DMS79 (cell line): ENCODE measurements around the gene DLX6.
A peak's percentile ranks its signal among the peaks of the same experiment; 100 is the strongest.

Experiments used
- DNase-seq: peaks from one replicate; lab custom pipeline; 2025; lab: John Stamatoyannopoulos, UW

DLX6 gene

DNA sequence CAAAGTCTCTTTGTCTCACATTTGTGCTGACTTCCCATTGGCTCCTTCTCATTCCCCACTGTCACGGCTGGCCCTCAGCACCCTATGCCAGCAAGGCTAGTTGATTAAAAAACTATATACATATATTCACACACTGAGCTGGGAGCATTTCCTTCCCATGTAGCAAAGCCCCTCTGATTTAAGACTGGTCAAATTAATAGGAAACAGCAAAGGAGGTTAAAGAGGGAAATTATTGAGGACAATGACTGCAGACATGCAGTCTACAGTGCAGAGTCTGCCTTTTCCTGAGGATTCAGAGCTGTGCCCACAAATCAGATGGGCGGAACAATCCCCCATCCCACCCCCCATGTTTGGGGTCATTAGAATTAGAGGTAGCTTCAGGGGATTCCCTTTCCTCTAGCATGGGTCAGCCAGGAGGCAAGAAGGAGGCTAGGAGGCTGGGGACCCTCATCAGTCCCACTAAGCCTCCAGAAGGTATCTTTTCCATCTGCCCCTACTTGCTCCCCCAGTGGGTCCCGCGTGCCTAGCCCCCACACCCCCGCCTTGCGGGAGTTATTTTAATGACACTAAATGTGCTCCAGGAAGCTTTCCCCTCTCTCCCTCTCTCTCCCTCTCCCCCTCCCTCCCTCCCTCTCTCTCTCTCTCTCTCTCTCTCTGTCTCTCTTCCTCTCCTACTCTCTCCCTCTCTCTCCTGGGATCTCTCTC lies 9.8 kb upstream of the DLX6 start:
- no peak for DNase-seq

DNA sequence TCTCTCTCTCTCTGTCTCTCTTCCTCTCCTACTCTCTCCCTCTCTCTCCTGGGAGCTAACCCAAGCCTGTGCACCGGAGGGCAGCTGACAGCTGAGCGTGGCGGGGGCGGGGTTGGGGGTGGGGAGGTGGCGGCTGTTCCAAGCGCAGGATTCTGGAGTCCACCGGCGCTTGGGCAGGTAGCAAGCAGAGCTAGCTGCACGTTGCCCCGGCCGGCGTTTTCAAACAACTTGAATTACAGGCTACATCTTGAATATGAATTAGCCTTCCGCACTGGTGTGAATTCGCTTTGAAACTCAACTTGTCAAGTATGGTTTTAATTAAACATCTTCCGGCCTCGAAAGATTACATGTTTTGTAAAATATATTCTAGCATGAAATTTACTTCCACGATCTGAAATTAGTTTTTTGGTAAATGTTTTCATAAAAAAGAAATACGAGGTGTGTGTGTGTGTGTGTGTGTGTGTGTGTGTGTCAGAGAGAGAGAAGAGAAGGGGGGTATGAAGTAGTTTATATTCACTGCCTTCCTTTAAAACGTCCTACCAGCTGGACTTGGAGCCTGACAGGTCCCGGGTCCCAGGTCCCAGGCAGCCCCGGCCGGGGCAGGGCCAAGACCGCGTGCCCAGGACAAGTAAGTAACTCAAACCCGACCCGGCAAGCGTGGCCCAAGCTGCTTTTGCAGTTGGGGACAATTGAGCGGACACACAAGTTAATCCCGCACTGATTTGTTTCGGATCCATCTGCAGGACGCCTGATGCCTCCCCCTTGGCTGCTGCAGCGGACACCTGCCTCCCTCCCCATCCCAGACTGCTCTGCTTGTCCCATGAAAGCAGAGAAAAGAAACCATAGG lies 9.0 kb upstream of the DLX6 start:
- DNase-seq = no peak

DNA sequence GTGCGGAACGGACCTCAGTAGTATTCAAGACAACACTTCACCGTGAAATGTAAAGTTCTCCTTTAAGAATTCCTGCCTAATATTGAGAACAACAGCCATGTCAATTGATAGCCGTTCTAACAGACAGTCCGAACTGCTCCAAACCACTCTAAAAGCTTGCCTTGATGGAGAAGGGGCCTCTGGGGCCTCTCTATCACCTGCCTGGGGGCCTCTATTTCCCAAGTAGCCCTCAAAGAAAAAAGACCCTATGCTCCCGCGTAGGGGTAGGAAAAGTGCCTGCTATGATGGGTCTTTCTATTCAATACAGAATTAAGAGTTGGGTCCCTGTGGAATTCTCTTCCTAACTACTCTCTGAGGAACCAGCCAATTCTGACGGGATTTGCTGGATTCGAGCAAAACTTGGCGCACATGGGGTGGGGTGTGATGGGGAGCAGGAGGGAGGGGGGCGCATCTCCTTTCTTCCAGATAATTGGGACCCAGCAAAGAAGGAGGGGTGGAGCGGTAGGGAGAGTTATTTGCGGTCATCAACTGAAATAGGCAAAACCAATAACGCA lies 8.3 kb upstream of the DLX6 start:
- no peak for DNase-seq

DNA sequence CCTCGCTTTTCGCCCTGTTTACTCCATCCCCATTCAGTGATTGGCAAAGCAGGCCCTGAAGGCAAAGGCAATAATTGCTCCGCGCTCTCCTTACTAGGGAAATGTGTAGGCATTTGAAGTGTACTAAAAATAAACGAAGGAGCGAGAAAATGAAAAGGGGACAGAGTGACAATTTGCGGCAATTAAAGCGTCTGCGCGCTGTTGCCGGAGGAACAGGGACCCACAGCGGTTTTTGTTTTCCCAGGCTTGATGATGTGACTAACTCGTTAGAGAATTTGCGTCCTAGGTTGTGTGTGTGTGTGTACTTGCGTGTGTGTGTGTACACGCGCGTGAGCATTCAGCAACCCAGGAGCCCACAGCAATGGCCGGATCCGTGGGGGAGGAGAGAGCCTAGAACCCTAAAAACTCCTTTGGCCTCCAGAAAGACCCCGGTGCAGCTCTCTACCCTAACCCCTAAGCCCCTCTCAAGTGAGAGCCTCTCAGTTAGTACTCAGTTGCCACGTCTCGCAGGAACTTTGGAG lies 7.8 kb upstream of the DLX6 start:
- no peak for DNase-seq

DNA sequence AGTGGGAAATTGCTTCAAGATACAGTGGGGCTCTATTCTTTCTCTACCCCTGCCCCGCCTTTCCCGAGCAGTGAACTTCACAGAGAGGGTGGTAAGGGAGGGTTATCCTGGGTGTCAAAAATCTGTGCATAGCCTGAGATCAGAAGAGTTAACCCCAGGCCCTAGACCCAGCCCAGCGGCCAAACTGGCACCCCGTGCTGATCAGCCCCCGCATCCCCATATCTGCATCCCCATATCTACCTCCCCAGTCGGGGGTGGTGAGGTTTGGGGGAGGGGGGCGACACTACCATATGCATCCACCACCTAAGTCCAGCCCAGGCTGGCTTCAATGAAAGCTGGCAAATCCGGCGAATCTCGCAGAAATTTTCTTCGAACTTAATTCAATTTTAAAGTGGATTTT lies 7.0 kb upstream of the DLX6 start:
- DNase-seq = no peak

DNA sequence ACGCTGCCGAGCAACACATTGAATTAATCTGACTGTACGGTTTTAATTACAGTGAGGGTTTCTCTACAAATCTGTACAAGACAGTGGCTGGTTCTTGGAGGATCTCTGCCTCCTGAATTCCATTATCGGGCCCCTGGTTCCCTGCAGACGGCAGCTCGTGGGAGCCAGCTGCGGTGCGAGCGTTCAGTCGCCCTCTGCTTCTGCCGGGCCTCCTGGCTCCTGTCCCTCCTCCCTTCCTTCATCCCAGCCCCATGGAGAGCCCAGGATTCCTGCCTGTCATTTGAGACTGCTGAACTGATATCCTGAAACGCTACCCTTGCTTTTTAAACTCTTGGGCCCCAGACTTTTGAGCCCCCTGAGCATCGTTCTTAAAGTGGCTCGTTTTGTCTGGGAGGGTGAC lies 6.6 kb upstream of the DLX6 start:
- no peak for DNase-seq

DNA sequence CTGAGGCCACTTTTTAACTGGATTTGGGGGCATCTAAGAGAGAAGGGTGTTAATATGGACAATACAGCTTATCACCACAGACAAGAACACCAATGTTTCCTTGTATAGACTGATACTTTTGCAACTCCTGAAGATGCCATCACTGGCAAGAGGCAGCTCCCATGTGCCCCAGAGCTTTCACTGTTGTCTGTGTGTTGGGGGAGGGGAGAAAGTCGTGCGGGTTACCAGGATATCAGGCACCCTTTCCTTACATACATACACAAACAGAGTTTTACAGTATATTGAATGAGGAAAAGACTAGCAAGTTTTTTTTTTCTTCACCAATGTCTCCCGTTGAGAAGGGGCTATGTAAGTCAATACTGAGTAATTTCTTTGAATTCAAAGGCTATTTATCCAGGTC lies 4.1 kb upstream of the DLX6 start:
- DNase-seq = no peak

DNA sequence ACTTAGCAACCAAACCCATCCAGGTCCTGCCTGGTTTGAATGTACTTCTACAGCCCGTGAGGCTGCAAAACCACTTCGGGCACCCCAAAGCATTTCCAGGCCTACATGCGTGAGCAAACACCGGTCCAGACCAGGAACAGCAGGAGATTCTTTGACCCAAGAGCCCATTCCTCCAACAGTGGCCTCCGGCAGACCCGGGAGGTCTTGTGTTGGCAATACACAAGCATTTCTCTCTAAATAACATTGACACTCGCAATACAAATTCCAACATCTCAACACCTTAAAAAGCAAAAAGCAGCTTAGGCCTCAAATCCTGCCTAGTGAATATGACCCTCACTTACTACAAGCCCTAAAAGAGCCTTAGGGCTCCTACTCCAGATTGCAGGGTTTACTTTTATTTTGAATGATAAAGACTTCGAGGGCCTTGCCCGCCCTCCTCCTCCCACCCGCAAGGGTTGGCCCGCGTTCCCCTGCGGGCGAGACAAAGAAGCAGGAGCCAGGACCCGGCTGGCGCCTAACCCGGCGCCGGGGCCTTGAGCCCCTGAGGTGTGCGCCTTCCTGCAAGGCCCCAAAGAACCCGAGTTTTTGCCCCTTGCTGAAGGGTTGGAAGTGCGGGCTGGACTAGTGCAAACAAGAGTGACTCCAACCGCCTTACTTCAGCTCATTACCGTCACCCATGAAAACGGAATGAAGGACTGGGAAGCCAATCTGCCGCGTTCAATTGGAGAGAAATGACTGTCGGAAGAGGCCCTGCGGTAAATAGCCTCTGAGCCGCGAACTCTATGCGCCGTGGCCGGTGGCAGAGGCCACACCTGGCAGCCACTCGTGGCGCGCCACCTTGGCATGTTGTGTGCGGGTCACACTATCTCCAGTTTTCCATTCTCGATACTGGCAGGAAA lies 3.4 kb upstream of the DLX6 start:
- DNase-seq = no peak

DNA sequence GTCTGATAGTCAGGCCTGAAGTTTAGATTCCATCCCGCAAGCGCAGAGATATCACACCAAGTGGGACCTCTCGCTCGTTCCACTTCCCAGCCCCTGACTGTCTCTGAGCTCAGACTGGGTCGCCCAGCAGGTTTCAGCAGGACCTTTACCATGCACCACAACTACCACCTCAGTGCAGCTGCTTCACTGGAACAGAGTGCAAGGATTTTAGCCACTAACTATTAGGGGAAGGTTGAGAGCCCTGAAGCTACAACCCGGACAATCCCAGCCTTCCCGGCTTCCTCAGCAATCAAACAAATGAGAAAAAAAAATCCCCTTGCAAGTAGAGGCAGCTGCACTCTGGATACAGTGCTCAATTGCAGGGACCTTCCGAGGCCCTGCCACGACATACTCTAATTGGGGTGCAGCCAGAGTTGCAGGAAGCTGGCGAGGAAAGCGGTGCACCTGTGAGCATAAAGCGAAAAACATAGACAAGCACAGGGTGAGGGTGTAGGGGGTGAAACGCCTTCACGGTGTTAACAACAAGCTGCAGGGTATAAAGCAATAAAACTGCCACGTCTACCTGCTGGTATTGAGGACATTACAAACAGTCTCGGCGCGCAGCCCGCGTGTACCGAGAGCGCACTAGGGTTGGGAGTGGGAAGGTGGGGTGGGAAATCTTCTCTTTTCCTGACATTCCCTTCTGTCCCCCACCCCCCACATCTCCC lies 2.6 kb upstream of the DLX6 start:
- peak; percentile 67 for DNase-seq

DNA sequence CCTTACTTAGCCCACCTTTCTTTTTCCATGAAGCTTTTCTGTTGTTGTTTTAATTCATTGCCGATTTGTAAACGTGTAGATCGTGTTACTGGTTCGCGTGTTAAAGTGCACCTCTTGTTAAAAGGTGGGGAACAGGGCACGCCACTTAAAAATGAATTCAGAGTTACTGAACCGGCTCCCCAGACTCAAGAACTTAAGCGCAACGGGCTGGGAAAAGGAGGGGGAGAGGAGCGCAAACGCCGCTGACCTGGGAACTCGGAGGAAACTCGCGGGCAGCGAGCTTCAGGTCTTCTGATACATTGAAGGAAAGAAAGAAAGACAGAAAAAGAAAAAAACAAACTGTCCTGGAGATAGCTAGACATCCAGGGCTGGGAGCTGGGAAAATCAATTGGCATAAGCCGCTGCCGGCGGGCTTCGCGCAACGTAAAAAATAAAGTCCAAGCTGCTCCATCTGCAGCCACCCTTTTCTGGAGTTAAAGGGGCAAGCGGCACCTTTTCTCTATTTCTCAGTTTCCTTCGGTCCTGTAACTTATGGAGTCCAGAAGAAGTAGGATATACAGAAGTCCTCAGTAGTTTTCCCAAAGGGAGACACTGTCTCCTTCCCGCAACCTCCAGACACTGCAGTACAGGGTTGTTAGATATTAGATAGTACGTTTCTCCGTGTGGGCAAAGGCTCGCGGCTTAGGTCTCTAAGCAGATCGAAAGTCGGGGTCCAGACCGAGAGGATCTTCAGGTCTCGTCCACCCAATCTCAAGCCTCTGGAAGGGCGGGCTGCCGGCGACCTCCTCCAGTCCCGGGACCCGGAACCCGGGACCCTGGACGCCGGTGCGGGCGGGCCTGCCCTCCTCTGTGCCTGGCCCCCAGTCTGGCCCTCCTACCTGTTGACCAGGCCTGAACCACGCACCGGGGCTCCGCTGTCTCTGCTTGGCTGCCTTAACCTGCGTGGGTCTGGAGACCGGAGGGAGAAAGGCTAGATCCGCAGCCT lies 1.8 kb upstream of the DLX6 start:
- peak; percentile 67 for DNase-seq

DNA sequence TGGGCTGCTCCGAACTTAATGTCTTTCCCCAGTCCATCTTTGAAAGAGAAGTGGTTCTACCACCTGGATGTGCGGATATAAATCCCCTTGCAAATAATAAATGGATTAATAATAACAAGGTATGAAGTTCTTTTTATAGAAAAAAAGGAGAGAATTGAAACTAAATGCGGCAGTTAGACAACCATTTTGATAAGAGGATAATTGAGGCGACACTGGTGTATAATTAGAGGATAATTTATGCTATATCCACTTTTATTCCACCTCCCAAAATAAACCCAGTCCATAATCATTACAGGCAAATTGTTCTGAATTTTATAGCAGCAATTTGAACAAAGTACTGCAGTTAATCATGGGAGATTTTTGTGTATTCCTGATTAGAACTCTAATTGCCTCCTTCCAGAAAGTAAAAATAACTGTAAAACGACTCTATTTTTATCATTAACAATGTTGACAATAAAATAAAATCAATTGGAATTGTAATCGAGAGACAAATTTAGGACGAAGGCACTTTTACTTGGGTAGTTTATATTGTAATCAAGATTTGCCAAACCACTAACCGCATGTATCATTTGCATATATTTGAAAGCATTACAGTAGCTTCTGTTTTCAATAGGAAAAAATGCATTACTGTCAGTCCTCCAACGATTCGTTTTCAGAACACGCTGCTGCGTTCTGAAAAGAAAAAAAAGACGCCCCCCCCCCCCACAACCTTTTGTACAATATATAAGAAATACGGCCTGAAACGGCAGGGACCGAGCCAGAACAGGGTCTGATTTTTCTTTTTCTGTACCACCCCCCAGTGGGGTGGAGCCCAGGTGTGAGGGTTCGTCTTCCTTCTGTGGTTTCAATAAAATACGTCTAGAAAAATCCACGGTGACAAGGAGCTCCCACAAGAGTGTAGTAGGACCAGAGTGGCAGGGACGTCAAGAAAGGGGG lies 838 bp upstream of the DLX6 start:
- DNase-seq = no peak

DNA sequence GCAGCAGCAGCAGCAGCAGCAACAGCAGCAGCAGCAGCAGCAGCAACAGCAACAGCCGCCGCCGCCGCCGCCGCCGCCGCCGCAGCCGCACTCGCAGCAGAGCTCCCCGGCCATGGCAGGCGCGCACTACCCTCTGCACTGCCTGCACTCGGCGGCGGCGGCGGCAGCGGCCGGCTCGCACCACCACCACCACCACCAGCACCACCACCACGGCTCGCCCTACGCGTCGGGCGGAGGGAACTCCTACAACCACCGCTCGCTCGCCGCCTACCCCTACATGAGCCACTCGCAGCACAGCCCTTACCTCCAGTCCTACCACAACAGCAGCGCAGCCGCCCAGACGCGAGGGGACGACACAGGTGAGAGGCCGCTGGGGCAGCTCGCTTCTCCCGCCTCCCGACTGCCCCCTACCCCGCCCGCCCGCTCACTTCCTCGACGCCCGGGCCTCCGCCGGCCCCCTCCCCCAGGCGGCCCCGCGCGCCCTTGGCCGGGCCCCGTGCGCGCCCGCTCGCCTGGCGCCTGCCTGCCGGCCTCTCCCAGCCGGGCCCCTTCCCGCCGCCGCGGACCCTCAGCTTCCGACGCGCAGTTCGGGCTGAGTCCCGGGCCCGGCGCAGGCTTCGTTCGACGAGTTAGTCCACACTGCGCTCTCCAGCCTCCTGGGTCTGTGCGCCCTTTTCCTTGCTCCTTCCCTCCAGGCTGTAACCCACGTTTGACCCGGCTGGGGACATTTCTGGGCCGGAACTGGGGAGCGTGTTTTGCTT lies 882 bp downstream of the DLX6 start:
- DNase-seq = peak; percentile 23

DNA sequence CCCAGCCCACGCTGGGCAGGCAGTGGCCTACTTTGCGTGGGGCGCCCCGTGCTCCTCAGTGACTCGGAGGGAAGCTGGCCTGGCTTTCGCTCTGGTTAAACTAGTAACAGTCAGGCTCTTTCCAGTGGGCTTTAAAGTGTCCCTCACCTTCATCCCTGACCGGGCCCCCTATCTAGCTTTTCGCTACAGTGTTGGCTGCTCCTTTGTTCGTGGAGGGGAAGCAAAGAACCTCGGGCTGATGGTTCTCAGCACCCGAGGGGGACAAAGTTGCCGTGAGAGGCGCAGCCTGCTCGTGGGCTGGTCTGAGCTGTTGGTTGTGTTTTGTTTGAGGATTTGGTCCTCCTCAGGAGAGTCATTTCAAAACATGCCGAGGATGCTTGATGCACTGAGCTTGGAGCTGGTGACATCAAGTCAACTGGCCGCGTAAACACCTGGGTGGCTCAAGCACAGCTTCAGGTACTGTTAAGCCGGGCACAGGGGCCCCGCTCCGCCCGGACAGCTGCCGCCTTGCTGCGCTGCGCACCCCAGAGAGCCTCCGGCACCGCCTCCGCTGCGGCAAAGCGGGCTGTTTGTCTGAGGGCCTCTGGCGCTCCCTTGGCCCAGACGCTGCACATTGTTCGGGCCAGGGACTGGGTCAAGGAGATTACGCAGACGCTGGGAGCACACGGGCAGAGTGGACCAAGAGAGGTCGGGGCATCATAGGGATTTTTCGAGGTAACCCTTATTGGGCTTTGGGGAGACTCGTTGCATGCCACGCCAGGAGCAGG lies 1.6 kb downstream of the DLX6 start:
- no peak for DNase-seq

DNA sequence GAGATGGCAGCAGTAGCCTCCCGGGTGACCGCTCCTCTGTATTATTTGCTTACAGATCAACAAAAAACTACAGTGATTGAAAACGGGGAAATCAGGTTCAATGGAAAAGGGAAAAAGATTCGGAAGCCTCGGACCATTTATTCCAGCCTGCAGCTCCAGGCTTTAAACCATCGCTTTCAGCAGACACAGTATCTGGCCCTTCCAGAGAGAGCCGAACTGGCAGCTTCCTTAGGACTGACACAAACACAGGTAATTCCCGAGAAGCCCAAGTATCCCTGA lies 2.2 kb downstream of the DLX6 start:
- DNase-seq = no peak

DNA sequence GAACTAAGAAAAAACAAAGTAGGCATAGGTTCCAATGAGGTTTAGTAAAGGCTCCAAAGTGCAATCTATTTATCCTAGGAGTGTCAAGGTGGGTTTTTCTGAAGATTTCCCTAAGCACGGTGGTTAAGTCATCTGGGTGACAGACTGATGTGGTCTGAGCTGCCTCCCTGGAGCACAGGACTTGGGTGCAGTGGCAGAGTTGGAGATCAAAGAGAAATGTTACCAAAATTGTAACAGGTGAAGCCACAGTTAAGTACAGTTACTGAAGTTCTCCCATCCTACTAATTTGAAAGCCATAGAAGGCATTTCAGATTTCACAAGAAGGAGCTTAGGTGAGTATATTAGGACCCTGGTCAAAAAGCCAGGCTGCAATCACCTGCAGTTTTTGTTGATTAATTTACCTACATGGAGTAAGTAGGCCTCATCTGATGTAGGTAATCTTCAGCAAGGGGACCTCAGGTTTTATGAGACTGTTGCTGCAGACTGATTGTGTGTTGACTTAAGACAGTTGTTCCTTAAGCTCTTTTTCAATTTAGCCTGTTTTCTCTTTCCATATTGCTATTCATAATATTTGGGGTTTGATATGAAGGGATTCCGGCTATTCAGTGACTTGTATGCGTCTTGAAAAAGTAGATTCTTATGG lies 3.0 kb downstream of the DLX6 start:
- DNase-seq = no peak

DNA sequence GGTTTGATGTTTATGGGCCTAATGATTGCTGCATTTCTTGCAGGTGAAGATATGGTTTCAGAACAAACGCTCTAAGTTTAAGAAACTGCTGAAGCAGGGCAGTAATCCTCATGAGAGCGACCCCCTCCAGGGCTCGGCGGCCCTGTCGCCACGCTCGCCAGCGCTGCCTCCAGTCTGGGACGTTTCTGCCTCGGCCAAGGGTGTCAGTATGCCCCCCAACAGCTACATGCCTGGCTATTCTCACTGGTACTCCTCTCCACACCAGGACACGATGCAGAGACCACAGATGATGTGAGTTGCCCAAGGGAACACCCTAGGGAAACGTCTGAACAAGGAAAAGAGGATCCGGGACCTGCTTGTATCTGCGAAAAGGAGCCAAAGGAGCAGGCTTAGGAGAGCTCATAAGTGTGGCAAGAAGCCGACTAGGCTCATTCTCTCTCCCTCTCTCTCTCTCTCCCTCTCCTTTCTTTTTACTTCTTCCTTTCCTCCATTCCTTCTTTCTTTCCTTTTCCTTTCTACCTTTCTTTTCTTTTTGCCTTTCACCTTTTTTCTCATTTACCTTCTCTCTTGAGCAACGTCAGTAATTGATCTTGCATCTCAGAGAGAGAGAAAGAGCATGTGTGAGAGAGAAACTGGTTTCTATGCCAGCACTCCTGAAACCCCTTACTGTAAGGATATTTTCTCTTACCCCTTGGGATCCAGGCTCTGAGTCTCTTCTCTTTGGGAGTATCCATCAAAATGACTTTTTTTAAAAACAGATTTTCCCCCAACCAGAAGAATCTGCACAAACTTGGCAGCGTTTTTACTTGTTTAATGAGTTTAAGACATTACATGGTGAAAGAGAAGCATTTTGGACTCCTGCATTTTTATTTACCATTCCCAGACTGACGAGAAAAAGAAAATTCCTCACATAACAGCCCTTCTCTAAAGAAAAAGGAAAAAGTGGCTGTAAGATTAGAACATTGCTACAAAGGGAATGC lies 4.7 kb downstream of the DLX6 start:
- no peak for DNase-seq
